HCT116 (cell line): ENCODE measurements around the gene GLTP. TPM values are rescaled to one million over a fixed set of nuclear protein-coding genes. Genes with fewer than 3 reads are reported as not detected.

Experiments
- ATAC-seq: fragments of 200-7000 bp; cut with Tn5 transposase; 2 replicates; pipeline ENCODE4 v1.9.1; 2020; ENCODE audit warnings: mild to moderate bottlenecking, moderate library complexity
- BruUV-seq: library from RNA; stranded (reverse); fragments of 400-500 nt; replicated peaks from 2 replicates; lab custom pipeline; 2021; lab: Mats Ljungman, UMichigan
- CTCF ChIA-PET: fragments of 300-600 bp; sonication (Branson Sonifier 250); formaldehyde crosslinking; loops from one replicate; lab custom pipeline; 2021; ENCODE audit warnings: antibody characterized with exemption; lab: Charles Lee
- POLR2A ChIA-PET: fragments of 300-600, 350-600 bp; sonication (Branson Sonifier 250); formaldehyde crosslinking; loops from one replicate; lab custom pipeline; 2021; ENCODE audit warnings: antibody characterized with exemption; lab: Charles Lee
- RAD21 ChIA-PET, 2 experiments: fragments of 300-600 bp; sonication (Branson Sonifier 250); formaldehyde crosslinking; loops; one replicate each; lab custom pipeline; 2023; ENCODE audit warnings: low total read pairs in 2 of 2; ENCODE audit not compliant: uncharacterized antibody in 2 of 2, unreplicated experiment in 2 of 2, low non-redundant PET in 1 of 2; lab: Charles Lee
- DNase-seq: peaks from one replicate; pipeline ENCODE4 v3.0.0-alpha.2; 2010; ENCODE audit warnings: low read depth, low spot score
- H2AFZ ChIP-seq: fragments of 200-600 bp; shearing (Covaris generic), sonication (generic); 2 replicates; pipeline ENCODE4 v1.6.1; 2017; ENCODE audit warnings: low read depth, mixed run types, mixed read lengths, antibody characterized with exemption, low read length; ENCODE audit not compliant: poor library complexity, severe bottlenecking
- H3K27ac ChIP-seq: 2 replicates; pipeline ENCODE4 v1.5.1; 2012; ENCODE audit warnings: low read depth, low read length
- H3K27me3 ChIP-seq: fragments of 200-600 bp; sonication (generic); 2 replicates; pipeline ENCODE4 v1.6.1; 2016; ENCODE audit warnings: mixed run types, low read length, mixed read lengths; ENCODE audit not compliant: insufficient read depth
- H3K36me3 ChIP-seq, 2 experiments: fragments of 200-500 bp in 1 of 2; fragments of 200-600 bp in 1 of 2; sonication (Bioruptor generic) in 1 of 2; sonication (generic) in 1 of 2; 2 replicates each; pipeline versions ENCODE4 v1.5.1 to v1.6.1; 2014 to 2016; ENCODE audit warnings: low read length in 2 of 2, inconsistent platforms in 1 of 2, mixed read lengths in 1 of 2, mixed run types in 1 of 2; ENCODE audit not compliant: insufficient read depth in 2 of 2, control insufficient read depth in 1 of 2
- H3K4me1 ChIP-seq, 2 experiments: fragments of 200-600 bp in 1 of 2; sonication (generic) in 1 of 2; 2 replicates each; pipeline versions ENCODE4 v1.5.1 to v1.6.1; 2012 to 2017; ENCODE audit warnings: low read length in 2 of 2, inconsistent platforms in 1 of 2, mild to moderate bottlenecking in 1 of 2, mixed read lengths in 1 of 2, mixed run types in 1 of 2, moderate library complexity in 1 of 2; ENCODE audit not compliant: insufficient read depth in 2 of 2, control insufficient read depth in 1 of 2
- H3K4me2 ChIP-seq: fragments of 200-600 bp; sonication (generic); 2 replicates; pipeline ENCODE4 v1.6.1; 2017; ENCODE audit warnings: mixed run types, low read length, mixed read lengths
- H3K4me3 ChIP-seq, 2 experiments: fragments of 200-600 bp in 1 of 2; sonication (generic) in 1 of 2; replicated peaks in 1 of 2; 2 replicates each; pipeline ENCODE4 v1.5.1; 2011 to 2016; ENCODE audit warnings: low read length in 2 of 2, control low read depth in 1 of 2, low read depth in 1 of 2, mild to moderate bottlenecking in 1 of 2, mixed read lengths in 1 of 2, mixed run types in 1 of 2
- H3K79me2 ChIP-seq: fragments of 200-600 bp; sonication (generic); 2 replicates; pipeline ENCODE4 v1.6.1; 2017; ENCODE audit warnings: mild to moderate bottlenecking, mixed run types, low read length, moderate library complexity, mixed read lengths; ENCODE audit not compliant: insufficient read depth
- H3K9ac ChIP-seq: fragments of 200-600 bp; sonication (generic); 2 replicates; pipeline ENCODE4 v1.6.1; 2016; ENCODE audit warnings: low read length, mixed read lengths
- H3K9me2 ChIP-seq: fragments of 200-600 bp; sonication (generic), shearing (Covaris generic); 2 replicates; pipeline ENCODE4 v1.6.1; 2017; ENCODE audit warnings: mixed run types, mild to moderate bottlenecking, moderate library complexity; ENCODE audit not compliant: insufficient read depth
- H3K9me3 ChIP-seq, 2 experiments: fragments of 200-500 bp in 1 of 2; fragments of 200-600 bp in 1 of 2; sonication (Bioruptor generic) in 1 of 2; sonication (generic) in 1 of 2; 2 replicates each; pipeline ENCODE4 v1.6.1; 2014 to 2017; ENCODE audit warnings: low read length in 2 of 2, mixed read lengths in 2 of 2, inconsistent platforms in 1 of 2, low read depth in 1 of 2, mild to moderate bottlenecking in 1 of 2, mixed run types in 1 of 2, moderate library complexity in 1 of 2; ENCODE audit not compliant: control insufficient read depth in 1 of 2, insufficient read depth in 1 of 2
- H4K20me1 ChIP-seq: fragments of 200-600 bp; sonication (generic), shearing (Covaris generic); 2 replicates; pipeline ENCODE4 v1.6.1; 2017; ENCODE audit warnings: mixed run types, mild to moderate bottlenecking, moderate library complexity; ENCODE audit not compliant: insufficient read depth
- CBX3 ChIP-seq: IDR thresholded peaks from 2 replicates; pipeline ENCODE4 v1.6.1; 2012; ENCODE audit warnings: low read depth
- CEBPB ChIP-seq: IDR thresholded peaks from 2 replicates; pipeline ENCODE4 v1.6.1; 2012; ENCODE audit warnings: low read depth
- FOSL1 ChIP-seq: IDR thresholded peaks from 2 replicates; pipeline ENCODE4 v1.6.1; 2012; ENCODE audit warnings: low read depth
- POLR2A ChIP-seq: IDR thresholded peaks from 2 replicates; pipeline ENCODE4 v1.7.0; 2011; ENCODE audit warnings: borderline replicate concordance; ENCODE audit not compliant: insufficient read depth, insufficient read length; ENCODE audit errors: extremely low read depth
- SIN3A ChIP-seq: IDR thresholded peaks from 2 replicates; pipeline ENCODE4 v1.6.1; 2012; ENCODE audit warnings: low read depth
- SP1 ChIP-seq: IDR thresholded peaks from 2 replicates; pipeline ENCODE4 v1.6.1; 2012; ENCODE audit warnings: low read depth
- ZFX ChIP-seq: fragments of 450-650 bp; IDR thresholded peaks from 2 replicates; pipeline ENCODE4 v1.6.1; 2017
- ZNF274 ChIP-seq: fragments of 200-500 bp; sonication (Bioruptor generic); IDR thresholded peaks from 2 replicates; pipeline ENCODE4 v1.6.1; 2014; ENCODE audit warnings: mild to moderate bottlenecking, low read depth, low read length, inconsistent platforms
- intact Hi-C: fragments of 100-400 bp; cut with micrococcal nuclease; formaldehyde crosslinking; loops from 2 replicates; pipeline ENCODE4 v1.10.0; 2022
- total RNA-seq: library from RNA; stranded (reverse); gene quantifications from one replicate; pipeline ENCODE4 v1.2.1, GENCODE V29; 2021; ENCODE audit not compliant: unreplicated experiment
- TF ChIP-seq, protein P1 (sequence below): IDR thresholded peaks from 2 replicates; pipeline ENCODE4 v1.6.1; 2011; ENCODE audit warnings: mild to moderate bottlenecking, low read length, moderate library complexity; ENCODE audit not compliant: insufficient replicate concordance; ENCODE audit errors: extremely low read depth
- TF ChIP-seq, protein P2 (sequence below): IDR thresholded peaks from 2 replicates; pipeline ENCODE4 v1.6.1; 2012; ENCODE audit warnings: low read depth
- TF ChIP-seq, protein P3 (sequence below): IDR thresholded peaks from 2 replicates; pipeline ENCODE4 v1.6.1; 2012
- TF ChIP-seq, protein P4 (sequence below): IDR thresholded peaks from 2 replicates; pipeline ENCODE4 v1.6.1; 2012

Gene GLTP
- total RNA-seq, 1 experiment from 2014 or later = 26.6 TPM

DNA sequence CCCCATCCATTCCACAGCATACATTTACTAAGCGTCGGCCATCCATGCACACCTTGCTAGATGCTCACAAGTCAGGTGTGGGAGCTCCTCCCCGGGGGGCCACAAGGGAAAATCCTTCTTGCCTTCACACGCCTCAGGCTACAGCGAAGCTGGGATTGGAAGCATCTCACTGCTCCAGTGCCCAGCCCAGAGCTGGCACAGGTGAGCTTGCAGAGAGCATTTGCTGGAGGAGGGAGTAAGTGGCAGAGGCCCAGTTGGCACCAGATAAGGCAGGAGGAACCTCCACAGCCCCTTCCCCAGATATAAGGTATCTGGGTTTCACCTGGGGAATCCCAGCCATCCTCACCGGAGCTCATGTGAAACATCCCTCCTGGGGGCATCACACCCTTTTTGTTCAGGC is 49.0 kb downstream of the GLTP start:
- DNase-seq = no peak
- ATAC-seq = no peak
- no peaks in the 10 kb centered on the region for H3K9me3 ChIP-seq
- TF ChIP-seq SIN3A = no peak
- no peak for TF ChIP-seq ZFX
- TF ChIP-seq ZNF274 = no peak
- ChIA-PET POLR2A (no interaction called here), CTCF (interaction anchor here (0.9 kb wide), 1 partner anchor 13 kb away, joined by 3 read pairs; no protein-coding TSS in a partner anchor), RAD21 (no interaction called here)
- no peaks in the 10 kb centered on the region for H4K20me1 ChIP-seq
- no peaks in the 10 kb centered on the region for H3K27me3 ChIP-seq
- no peaks in the 10 kb centered on the region for H3K79me2 ChIP-seq
- no peak overlapping the region for H3K9ac ChIP-seq
- H2AFZ ChIP-seq = no peak overlapping the region
- H3K9me2 ChIP-seq = no peaks in the 10 kb centered on the region
- no TSS peak for BruUV-seq
- no peak overlapping the region for H3K4me3 ChIP-seq
- H3K27ac ChIP-seq = no peak overlapping the region
- H3K4me1 ChIP-seq = no peaks in the 10 kb centered on the region
- no peaks in the 10 kb centered on the region for H3K36me3 ChIP-seq
- H3K4me2 ChIP-seq = no peak overlapping the region
- intact Hi-C loops = no loop called here

DNA sequence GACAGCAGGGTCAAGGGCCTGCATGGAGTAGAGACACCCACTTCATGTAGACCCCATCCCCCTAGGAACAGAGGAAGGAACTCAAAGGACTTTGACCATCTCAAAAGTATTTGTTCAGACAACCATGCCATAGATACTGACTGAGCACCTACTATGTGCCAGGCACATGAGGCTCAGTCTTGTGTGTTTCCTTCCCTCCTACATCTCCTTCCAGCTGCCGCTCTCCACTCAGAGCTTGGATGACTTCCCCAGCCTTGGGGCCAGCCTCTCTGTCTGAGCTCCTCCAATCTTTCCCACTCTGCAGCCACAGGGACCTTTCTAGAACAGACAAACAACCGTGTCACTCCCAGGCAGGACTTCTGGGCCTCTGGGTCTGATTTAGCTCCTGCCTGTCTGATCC is 49.6 kb downstream of the GLTP start:
- Histone ChIP-seq H3K4me2 (no peak overlapping the region), H3K9me3 (no peaks in the 10 kb centered on the region), H4K20me1 (no peaks in the 10 kb centered on the region), H3K9ac (no peak overlapping the region), H2AFZ (no peak overlapping the region), H3K36me3 (no peaks in the 10 kb centered on the region), H3K4me1 (no peaks in the 10 kb centered on the region), H3K27me3 (no peaks in the 10 kb centered on the region), H3K79me2 (no peaks in the 10 kb centered on the region), H3K27ac (no peak overlapping the region), H3K4me3 (no peak overlapping the region), H3K9me2 (no peaks in the 10 kb centered on the region)
- POLR2A ChIA-PET = no interaction called here
- RAD21 ChIA-PET = no interaction called here
- DNase-seq (no peak), ATAC-seq (no peak)
- CTCF ChIA-PET = interaction anchor here (0.9 kb wide), 1 partner anchor 14 kb away, joined by 3 read pairs; no protein-coding TSS in a partner anchor
- TF ChIP-seq, protein P1, sequence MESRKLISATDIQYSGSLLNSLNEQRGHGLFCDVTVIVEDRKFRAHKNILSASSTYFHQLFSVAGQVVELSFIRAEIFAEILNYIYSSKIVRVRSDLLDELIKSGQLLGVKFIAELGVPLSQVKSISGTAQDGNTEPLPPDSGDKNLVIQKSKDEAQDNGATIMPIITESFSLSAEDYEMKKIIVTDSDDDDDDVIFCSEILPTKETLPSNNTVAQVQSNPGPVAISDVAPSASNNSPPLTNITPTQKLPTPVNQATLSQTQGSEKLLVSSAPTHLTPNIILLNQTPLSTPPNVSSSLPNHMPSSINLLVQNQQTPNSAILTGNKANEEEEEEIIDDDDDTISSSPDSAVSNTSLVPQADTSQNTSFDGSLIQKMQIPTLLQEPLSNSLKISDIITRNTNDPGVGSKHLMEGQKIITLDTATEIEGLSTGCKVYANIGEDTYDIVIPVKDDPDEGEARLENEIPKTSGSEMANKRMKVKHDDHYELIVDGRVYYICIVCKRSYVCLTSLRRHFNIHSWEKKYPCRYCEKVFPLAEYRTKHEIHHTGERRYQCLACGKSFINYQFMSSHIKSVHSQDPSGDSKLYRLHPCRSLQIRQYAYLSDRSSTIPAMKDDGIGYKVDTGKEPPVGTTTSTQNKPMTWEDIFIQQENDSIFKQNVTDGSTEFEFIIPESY = no peak
- TF ChIP-seq FOSL1 = no peak
- TF ChIP-seq, protein P2, sequence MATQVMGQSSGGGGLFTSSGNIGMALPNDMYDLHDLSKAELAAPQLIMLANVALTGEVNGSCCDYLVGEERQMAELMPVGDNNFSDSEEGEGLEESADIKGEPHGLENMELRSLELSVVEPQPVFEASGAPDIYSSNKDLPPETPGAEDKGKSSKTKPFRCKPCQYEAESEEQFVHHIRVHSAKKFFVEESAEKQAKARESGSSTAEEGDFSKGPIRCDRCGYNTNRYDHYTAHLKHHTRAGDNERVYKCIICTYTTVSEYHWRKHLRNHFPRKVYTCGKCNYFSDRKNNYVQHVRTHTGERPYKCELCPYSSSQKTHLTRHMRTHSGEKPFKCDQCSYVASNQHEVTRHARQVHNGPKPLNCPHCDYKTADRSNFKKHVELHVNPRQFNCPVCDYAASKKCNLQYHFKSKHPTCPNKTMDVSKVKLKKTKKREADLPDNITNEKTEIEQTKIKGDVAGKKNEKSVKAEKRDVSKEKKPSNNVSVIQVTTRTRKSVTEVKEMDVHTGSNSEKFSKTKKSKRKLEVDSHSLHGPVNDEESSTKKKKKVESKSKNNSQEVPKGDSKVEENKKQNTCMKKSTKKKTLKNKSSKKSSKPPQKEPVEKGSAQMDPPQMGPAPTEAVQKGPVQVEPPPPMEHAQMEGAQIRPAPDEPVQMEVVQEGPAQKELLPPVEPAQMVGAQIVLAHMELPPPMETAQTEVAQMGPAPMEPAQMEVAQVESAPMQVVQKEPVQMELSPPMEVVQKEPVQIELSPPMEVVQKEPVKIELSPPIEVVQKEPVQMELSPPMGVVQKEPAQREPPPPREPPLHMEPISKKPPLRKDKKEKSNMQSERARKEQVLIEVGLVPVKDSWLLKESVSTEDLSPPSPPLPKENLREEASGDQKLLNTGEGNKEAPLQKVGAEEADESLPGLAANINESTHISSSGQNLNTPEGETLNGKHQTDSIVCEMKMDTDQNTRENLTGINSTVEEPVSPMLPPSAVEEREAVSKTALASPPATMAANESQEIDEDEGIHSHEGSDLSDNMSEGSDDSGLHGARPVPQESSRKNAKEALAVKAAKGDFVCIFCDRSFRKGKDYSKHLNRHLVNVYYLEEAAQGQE = no peak
- TF ChIP-seq, protein P3, sequence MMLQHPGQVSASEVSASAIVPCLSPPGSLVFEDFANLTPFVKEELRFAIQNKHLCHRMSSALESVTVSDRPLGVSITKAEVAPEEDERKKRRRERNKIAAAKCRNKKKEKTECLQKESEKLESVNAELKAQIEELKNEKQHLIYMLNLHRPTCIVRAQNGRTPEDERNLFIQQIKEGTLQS = no peak
- TF ChIP-seq POLR2A = no peak
- TF ChIP-seq CEBPB = no peak
- no peak for TF ChIP-seq SP1
- TF ChIP-seq ZNF274 = no peak
- TF ChIP-seq, protein P4, sequence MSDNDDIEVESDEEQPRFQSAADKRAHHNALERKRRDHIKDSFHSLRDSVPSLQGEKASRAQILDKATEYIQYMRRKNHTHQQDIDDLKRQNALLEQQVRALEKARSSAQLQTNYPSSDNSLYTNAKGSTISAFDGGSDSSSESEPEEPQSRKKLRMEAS = no peak
- TF ChIP-seq CBX3 = no peak
- intact Hi-C loops = no loop called here
- BruUV-seq = no TSS peak
